Left lung (tissue), 10 donors: ENCODE data around the gene SDR42E1. TPM values are rescaled to one million over a fixed set of nuclear protein-coding genes. Genes with fewer than 3 reads are reported as not detected.

ENCODE experiments used
- ATAC-seq: fragments of 200-7000 bp; cut with Tn5 transposase; one replicate; pipeline ENCODE4 v1.9.1; 2020; ENCODE audit warnings: moderate library complexity
- DNase-seq, 4 donors: peaks; one replicate each; pipeline ENCODE4 v3.0.0-alpha.2; 2013 to 2020
- H3K27ac ChIP-seq, 2 donors: fragments of 200-600 bp; sonication (generic) in 1 of 2; one replicate each; pipeline versions ENCODE4 v1.5.0 to v1.8.0; 2020 to 2021
- H3K27me3 ChIP-seq, 2 donors: fragments of 200-600 bp; sonication (generic) in 1 of 2; one replicate each; pipeline versions ENCODE4 v1.5.0 to v1.8.0; 2020 to 2021
- H3K36me3 ChIP-seq, 2 donors: fragments of 200-600 bp; sonication (generic) in 1 of 2; one replicate each; pipeline versions ENCODE4 v1.5.0 to v1.8.0; 2020 to 2021
- H3K4me1 ChIP-seq, 2 donors: fragments of 200-600 bp; one replicate each; pipeline ENCODE4 v1.8.0; 2021
- H3K4me3 ChIP-seq, 2 donors: fragments of 200-600 bp; sonication (generic) in 1 of 2; one replicate each; pipeline versions ENCODE4 v1.5.0 to v1.8.0; 2020 to 2021; ENCODE audit warnings: mild to moderate bottlenecking in 1 of 2
- H3K9me3 ChIP-seq, 2 donors: fragments of 200-600 bp; sonication (generic) in 1 of 2; one replicate each; pipeline versions ENCODE4 v1.5.0 to v1.8.0; 2020 to 2021
- intact Hi-C, 2 donors: fragments of 100-400 bp; cut with DNase I; formaldehyde crosslinking; loops; one replicate each; pipeline versions ENCODE4 v1.11.2 to v1.14.2; 2022
- polyA plus RNA-seq, 6 donors: library from polyadenylated mRNA; unstranded; fragments of 120-200 nt; gene quantifications; one replicate each; pipeline ENCODE4 v1.2.1, GENCODE V29; 2013; ENCODE audit not compliant: insufficient read length in 6 of 6
- total RNA-seq, 2 donors: library from RNA; stranded (reverse); fragmentation: NEBNext Ultra II Directional; extraction: Animal tissue kit (Norgen Biotek cat#: 25700); gene quantifications; one replicate each; pipeline ENCODE4 v1.2.1, GENCODE V29; 2021
- TF ChIP-seq, protein P1 (sequence below), 2 donors: fragments of 200-600 bp; sonication (generic) in 1 of 2; IDR thresholded peaks; one replicate each; pipeline versions ENCODE4 v1.5.0 to v1.8.0; 2021; ENCODE audit warnings: antibody characterized with exemption in 2 of 2
- donor health status: DM: no; HTN: yes; CAD: no.
- donor health status: DM: no; HTN: no; CAD: no.

The SDR42E1 gene
- total and polyA plus RNA-seq, 8 donors, result 7.0 to 9.3 (median 8.7) TPM

DNA sequence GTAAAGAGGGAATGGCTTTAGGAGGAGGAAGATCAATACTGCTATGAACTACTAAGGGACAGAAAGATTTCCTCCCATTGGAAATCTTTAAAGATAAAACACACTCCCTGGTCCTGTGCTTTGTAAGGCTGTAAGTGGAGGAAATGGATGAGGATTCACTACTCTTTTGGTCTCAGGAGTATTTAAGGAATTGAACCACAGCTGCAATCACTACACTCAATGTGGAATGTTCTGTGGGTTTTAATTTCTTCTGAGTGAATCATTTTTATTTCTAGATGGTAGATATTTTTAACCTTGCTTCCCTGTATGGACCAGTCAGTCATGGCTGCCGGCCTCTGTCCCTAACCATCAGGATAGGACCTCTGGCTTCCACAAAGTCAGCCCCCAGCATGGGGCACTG is 65.6 kb downstream of the SDR42E1 start:
- Histone ChIP-seq H3K9me3 (peaks cover 0 to 6% of the 10 kb centered on the region in 2 donors), H3K27me3 (no peaks in the 10 kb centered on the region), H3K27ac (no peak overlapping the region), H3K4me1 (peaks cover 0 to 5% of the 10 kb centered on the region in 2 donors), H3K4me3 (no peak overlapping the region), H3K36me3 (peaks cover 0 to 81% of the 10 kb centered on the region in 2 donors)
- intact Hi-C loops, result no loop called here
- TF ChIP-seq, protein P1, sequence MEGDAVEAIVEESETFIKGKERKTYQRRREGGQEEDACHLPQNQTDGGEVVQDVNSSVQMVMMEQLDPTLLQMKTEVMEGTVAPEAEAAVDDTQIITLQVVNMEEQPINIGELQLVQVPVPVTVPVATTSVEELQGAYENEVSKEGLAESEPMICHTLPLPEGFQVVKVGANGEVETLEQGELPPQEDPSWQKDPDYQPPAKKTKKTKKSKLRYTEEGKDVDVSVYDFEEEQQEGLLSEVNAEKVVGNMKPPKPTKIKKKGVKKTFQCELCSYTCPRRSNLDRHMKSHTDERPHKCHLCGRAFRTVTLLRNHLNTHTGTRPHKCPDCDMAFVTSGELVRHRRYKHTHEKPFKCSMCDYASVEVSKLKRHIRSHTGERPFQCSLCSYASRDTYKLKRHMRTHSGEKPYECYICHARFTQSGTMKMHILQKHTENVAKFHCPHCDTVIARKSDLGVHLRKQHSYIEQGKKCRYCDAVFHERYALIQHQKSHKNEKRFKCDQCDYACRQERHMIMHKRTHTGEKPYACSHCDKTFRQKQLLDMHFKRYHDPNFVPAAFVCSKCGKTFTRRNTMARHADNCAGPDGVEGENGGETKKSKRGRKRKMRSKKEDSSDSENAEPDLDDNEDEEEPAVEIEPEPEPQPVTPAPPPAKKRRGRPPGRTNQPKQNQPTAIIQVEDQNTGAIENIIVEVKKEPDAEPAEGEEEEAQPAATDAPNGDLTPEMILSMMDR (IDR thresholded peaks at IDR 0.05), result no peak
- no peak for ATAC-seq
- DNase-seq, result no peak

DNA sequence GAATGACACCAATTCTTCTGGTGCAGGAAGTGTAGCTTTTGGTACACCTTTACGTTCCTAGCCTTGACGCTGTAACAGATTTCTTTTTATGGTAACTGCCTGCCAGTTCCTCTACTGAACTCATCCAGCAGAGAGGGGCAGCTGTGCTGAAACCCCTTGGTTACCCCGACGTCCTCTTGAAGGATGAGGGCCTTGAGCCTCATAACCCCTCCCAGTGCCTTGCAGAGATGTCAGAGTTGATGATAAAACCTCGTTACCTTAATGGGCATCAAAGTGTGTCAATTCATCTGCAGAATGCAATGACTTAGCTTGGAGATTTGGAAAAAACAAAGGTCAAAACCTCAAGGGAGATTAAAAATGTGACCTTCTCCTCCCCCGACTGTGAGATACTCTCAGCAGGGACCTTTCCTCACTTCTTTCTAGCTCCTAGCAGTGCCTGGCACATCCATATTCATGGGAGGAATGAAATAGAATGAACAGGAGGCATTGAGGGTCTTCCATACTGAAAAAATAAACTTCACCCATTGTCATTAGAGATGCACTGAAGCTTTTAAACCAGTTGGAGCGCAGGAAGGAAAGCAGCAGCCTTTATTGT is 69.2 kb downstream of the SDR42E1 start:
- H3K27me3 ChIP-seq, result no peaks in the 10 kb centered on the region
- H3K27ac ChIP-seq, result no peak overlapping the region
- peaks cover 0 to 79% of the 10 kb centered on the region in 2 donors for H3K36me3 ChIP-seq
- intact Hi-C loops, result loop anchor here in 1 of 2 donors (5.0 kb wide), 1 partner anchor 290 kb away; no protein-coding TSS in a partner anchor
- H3K9me3 ChIP-seq, result no peaks in the 10 kb centered on the region
- ATAC-seq (no peak), DNase-seq (no peak)
- peaks cover 0 to 5% of the 10 kb centered on the region in 2 donors for H3K4me1 ChIP-seq
- no peak overlapping the region for H3K4me3 ChIP-seq
- TF ChIP-seq, protein P1 (IDR thresholded peaks at IDR 0.05), result no peak

DNA sequence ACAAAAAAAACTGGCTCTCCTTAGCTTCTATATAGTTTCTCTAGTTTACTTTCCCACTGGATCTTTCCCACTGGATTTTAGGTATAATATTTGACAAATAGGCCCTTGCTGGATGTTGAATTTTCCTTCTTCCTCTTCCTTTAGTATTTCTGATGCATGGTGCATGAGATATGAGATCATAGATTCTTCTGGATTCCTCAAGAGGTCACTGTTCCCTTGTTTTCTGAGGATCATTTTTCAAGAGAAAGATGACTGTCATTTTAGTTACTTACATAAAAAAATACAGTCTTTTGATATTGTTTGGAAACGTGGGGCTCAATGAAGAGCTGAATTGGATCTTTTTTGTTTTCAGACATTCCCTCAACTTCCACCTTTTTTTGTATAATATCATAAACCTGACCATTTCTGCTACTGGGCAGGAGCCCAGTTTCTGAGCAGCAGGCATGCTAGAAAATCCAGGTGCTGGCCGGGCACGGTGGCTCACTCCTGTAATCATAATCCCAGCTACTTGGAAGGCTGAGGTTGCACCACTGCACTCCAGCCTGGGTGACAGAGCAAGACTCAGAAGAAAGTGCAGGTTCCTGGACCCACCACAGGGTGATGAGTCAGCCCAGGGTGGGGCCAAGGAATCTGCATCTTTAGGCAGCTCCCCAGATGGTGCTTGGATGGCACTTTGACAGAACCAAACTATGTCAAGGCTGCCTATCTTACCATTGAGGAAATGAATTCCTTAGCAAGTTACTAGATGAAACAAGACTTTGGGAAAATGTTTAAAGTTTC is 70.3 kb downstream of the SDR42E1 start:
- peak; percentile 77 for ATAC-seq
- TF ChIP-seq, protein P1 (IDR thresholded peaks at IDR 0.05), result peak; percentile 13 to 32

DNA sequence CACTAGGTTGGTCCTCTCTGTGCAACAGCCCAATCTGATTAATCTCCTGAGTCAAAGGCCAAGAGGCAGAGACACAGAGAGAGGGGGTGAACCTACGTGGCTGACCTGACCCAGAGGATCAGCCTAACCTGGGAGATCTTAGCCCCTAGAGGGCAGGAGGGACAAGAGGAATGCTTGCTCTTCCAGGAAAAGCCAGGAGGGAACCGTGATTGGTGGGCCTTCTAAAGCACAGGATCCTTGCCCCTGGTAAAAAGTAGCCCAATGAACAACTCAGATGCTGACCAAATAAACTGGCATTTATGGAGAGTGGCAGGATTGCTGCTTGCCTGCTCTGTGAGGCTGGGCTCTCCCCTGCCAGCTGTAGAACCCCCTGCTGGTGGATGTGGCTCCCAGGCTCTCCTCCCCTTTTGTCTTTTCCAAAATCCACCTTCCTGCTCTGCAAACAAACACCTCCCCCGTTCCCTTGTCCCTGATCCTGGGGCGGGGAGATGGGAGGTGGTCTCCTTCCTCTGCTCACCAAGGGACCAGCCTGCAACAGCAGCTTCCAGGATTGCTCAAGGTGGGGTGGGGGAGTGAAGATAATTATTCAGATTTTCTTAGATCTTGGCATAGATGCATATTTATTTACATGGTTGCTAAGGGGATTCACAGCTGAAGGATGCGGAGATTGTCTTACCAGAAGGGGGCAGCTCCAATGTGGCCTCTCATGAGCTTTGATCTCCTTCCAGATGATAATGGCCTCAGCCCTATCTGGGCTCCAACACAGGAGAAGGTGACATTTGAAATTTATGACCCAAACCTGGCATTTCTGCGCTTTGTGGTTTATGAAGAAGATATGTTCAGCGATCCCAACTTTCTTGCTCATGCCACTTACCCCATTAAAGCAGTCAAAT is 71.9 kb downstream of the SDR42E1 start:
- intact Hi-C loops, result loop anchor here in 1 of 2 donors (5.0 kb wide), 1 partner anchor 293 kb away; no protein-coding TSS in a partner anchor
- Histone ChIP-seq H3K27ac (no peak overlapping the region), H3K36me3 (peaks cover 0 to 80% of the 10 kb centered on the region in 2 donors), H3K9me3 (no peaks in the 10 kb centered on the region), H3K27me3 (no peaks in the 10 kb centered on the region), H3K4me3 (no peak overlapping the region), H3K4me1 (peaks cover 0 to 5% of the 10 kb centered on the region in 2 donors)
- no peak for ATAC-seq
- peak in 1 of 4 donors; percentile 6 for DNase-seq
- TF ChIP-seq, protein P1 (IDR thresholded peaks at IDR 0.05), result no peak

More for the DNA sequence above, 70.3 kb downstream of the SDR42E1 start:
- intact Hi-C loops, result loop anchor here in 1 of 2 donors (5.0 kb wide), 1 partner anchor 291 kb away; no protein-coding TSS in a partner anchor
- Histone ChIP-seq H3K9me3 (no peaks in the 10 kb centered on the region), H3K4me1 (peaks cover 0 to 5% of the 10 kb centered on the region in 2 donors), H3K4me3 (no peak overlapping the region), H3K36me3 (peaks cover 0 to 79% of the 10 kb centered on the region in 2 donors), H3K27me3 (no peaks in the 10 kb centered on the region), H3K27ac (no peak overlapping the region)
- DNase-seq, result peak in 1 of 4 donors; percentile 47

Other genes starting within 250 kb of the SDR42E1 start
- gene PLCG2, start 232.2 kb downstream of the SDR42E1 start, total RNA-seq, result 10 to 100 TPM; 22.5 to 48.7 TPM
- gene PLCG2, start 232.2 kb downstream of the SDR42E1 start, polyA plus RNA-seq, result 10 to 100 TPM in 2 of 6 donors, 1 to 10 TPM in 4; 5.1 to 11.1 (median 8.0) TPM
- gene HSD17B2, start 23.8 kb upstream of the SDR42E1 start, total RNA-seq, result under 1 TPM; 0.55 to 0.86 TPM
- gene HSD17B2, start 23.8 kb upstream of the SDR42E1 start, polyA plus RNA-seq, result under 1 TPM; 0.11 to 0.63 (median 0.34) TPM
- gene MPHOSPH6, start 158.8 kb upstream of the SDR42E1 start, total RNA-seq, result 10 to 100 TPM; 23.1 to 29.2 TPM
- gene MPHOSPH6, start 158.8 kb upstream of the SDR42E1 start, polyA plus RNA-seq, result 10 to 100 TPM; 35.5 to 41.7 (median 38.2) TPM